Sigmoid colon (tissue), 7 donors: ENCODE results near the gene ARSD. TPM values are rescaled to one million over a fixed set of nuclear protein-coding genes. Genes with fewer than 3 reads are reported as not detected.
A peak's percentile ranks its signal among the peaks of the same experiment; 100 is the strongest.
"Not testable (repeated sequence)": the region's sequence is repeated elsewhere in the genome, so short reads cannot be mapped to it uniquely, and the experiment has no call there.

ENCODE experiments used
- DNase-seq: peaks from one replicate; pipeline ENCODE4 v3.0.0-alpha.2; 2019
- H3K27ac ChIP-seq, 4 donors: fragments of 200-600 bp; sonication (generic); one replicate each; pipeline ENCODE4 v1.5.1; 2016 to 2019; ENCODE audit warnings: mild to moderate bottlenecking in 1 of 4
- H3K27me3 ChIP-seq, 3 donors: fragments of 200-600 bp; sonication (generic); one replicate each; pipeline ENCODE4 v1.5.1; 2019; ENCODE audit warnings: mild to moderate bottlenecking in 1 of 3
- H3K36me3 ChIP-seq, 4 donors: fragments of 200-600 bp; sonication (generic); one replicate each; pipeline ENCODE4 v1.5.1; 2016 to 2019
- H3K4me1 ChIP-seq, 4 donors: fragments of 200-600 bp; sonication (generic); one replicate each; pipeline ENCODE4 v1.5.1; 2017 to 2019
- H3K4me3 ChIP-seq, 4 donors: fragments of 200-600 bp; sonication (generic); one replicate each; pipeline ENCODE4 v1.5.1; 2017 to 2019; ENCODE audit warnings: mild to moderate bottlenecking in 2 of 4, moderate library complexity in 1 of 4
- H3K9me3 ChIP-seq, 4 donors: fragments of 200-600 bp in 3 of 4; sonication (generic) in 3 of 4; one replicate each; pipeline versions ENCODE4 v1.5.1 to v1.6.1; 2013 to 2019
- EP300 ChIP-seq, 4 donors: sonication (generic); formaldehyde crosslinking; IDR thresholded peaks; one replicate each; pipeline ENCODE4 v1.6.1; 2017; ENCODE audit warnings: antibody characterized with exemption in 4 of 4
- POLR2A ChIP-seq, 2 donors: fragments of 450-650 bp; IDR thresholded peaks; one replicate each; pipeline ENCODE4 v1.6.1; 2016; ENCODE audit warnings: antibody characterized with exemption in 2 of 2, mild to moderate bottlenecking in 2 of 2, moderate library complexity in 2 of 2
- POLR2AphosphoS5 ChIP-seq, 4 donors: sonication (generic); formaldehyde crosslinking; IDR thresholded peaks; one replicate each; pipeline ENCODE4 v1.6.1; 2017; ENCODE audit warnings: antibody characterized with exemption in 4 of 4
- WGBS, 2 donors: extraction: QIAGEN DNeasy Blood & Tissue Kit; methylation state at CpG; one replicate each; pipeline ENCODE4 v1.1.7; 2013; 5-methylcytosine and 5-hydroxymethylcytosine counted together
- intact Hi-C: fragments of 100-400 bp; cut with DNase I; formaldehyde crosslinking; loops from one replicate; pipeline ENCODE4 v1.15.1; 2023
- polyA plus RNA-seq, 3 donors: library from polyadenylated mRNA; stranded (reverse); fragments of 200-250 nt; gene quantifications; one replicate each; pipeline ENCODE4 v1.2.3, GENCODE V29; 2013
- total RNA-seq, 4 donors: library from RNA; depleted of rRNA; stranded (reverse); fragments of >200 nt; gene quantifications; one replicate each; pipeline ENCODE4 v1.1.0, GENCODE V29; 2016
- TF ChIP-seq, protein P1 (sequence below), 4 experiments: fragments of 450-650 bp in 3 of 4; fragments of 200-600 bp in 1 of 4; IDR thresholded peaks; one replicate each; pipeline ENCODE4 v1.5.1; 2016 to 2019; ENCODE audit warnings: antibody characterized with exemption in 4 of 4, mild to moderate bottlenecking in 3 of 4, moderate library complexity in 2 of 4
- donor health status: healthy with polysubstance abuse.
- donor health status: Bipolar disorder and iron deficiency.
- donor health status: healthy.

The ARSD gene
- total and polyA plus RNA-seq, 7 donors, result 4.2 to 14.4 (median 10.0) TPM

DNA sequence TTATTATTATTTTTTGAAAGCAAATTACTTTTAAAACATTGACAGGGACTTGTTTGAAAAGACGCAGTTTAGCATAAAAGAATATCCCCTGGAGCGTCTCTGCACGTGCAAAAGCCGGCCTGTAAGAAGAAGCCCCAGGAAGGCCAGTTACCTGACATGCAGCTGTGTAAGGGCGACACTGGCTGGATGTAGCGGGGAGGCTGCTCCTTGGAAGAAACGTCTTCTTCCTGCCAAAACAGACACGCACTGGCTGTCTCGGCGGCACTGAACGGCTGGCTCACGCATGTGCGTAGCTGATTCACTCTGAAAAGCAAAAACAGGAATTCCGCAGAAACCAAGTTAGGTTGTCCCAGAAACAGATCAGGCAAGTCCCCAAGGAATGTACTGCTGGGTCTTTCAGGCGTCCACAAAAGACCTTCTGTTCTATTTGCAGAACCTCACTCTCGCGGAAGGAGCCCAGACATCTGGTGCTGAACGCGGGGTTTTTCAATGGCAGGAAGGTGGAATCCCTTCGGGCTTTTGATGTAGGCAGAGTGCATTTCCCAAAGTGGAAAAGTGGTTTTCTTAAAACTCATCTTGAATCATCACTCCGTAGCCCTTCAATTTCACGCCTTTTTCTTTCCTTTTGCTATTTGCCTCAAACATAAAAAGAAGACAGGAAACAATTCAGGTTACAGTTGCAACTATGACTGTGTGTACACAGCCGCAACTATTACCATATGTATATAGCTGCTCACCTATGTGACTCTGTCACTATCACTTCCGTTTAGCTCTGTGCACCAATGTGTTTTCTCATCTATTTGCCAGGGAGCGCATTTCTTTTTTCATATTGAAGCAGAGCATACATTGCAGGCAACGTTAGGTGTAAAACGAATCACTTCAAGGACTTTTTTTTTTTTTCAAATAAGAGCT lies 39.1 kb upstream of the ARSD start:
- Histone ChIP-seq H3K4me3 (peak overlapping the region in 2 of 4 donors; percentile 7 to 13), H3K9me3 (no peaks in the 10 kb centered on the region), H3K27me3 (no peaks in the 10 kb centered on the region), H3K36me3 (no peaks in the 10 kb centered on the region), H3K4me1 (no peaks in the 10 kb centered on the region), H3K27ac (no peak overlapping the region)
- 57 to 59% methylated on average over 27 of the region's 27 CpGs for WGBS, 2 donors
- DNase-seq, result no peak
- intact Hi-C loops, result no loop called here
- TF ChIP-seq EP300 (IDR thresholded peaks at IDR 0.05) (no peak), POLR2AphosphoS5 (IDR thresholded peaks at IDR 0.05) (no peak), POLR2A (IDR thresholded peaks at IDR 0.05) (no peak)

DNA sequence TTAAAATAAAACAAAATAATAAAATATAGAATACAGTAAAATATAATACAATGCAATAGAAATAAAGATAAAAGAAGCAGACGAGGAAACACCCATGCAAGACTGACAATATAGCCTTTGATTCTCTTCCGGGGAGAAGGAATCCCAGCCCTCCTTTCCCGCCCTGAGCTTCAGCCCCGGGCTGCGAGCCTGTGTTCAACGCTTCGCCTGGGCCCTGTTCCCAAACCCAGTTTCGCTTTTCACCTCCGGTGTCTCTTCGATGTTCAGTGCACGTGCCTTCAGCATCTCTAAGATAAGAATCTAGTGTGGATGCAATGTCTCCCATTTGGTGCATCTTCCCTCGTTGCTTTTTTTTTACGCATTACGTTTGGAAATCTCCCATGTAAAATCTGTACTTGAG lies 38.4 kb upstream of the ARSD start:
- no peak overlapping the region for H3K27ac ChIP-seq
- intact Hi-C loops, result no loop called here
- H3K36me3 ChIP-seq, result no peaks in the 10 kb centered on the region
- H3K4me3 ChIP-seq, result peak overlapping the region in 2 of 4 donors; percentile 7 to 13
- H3K9me3 ChIP-seq, result no peaks in the 10 kb centered on the region
- H3K4me1 ChIP-seq, result no peaks in the 10 kb centered on the region
- TF ChIP-seq, protein P1, sequence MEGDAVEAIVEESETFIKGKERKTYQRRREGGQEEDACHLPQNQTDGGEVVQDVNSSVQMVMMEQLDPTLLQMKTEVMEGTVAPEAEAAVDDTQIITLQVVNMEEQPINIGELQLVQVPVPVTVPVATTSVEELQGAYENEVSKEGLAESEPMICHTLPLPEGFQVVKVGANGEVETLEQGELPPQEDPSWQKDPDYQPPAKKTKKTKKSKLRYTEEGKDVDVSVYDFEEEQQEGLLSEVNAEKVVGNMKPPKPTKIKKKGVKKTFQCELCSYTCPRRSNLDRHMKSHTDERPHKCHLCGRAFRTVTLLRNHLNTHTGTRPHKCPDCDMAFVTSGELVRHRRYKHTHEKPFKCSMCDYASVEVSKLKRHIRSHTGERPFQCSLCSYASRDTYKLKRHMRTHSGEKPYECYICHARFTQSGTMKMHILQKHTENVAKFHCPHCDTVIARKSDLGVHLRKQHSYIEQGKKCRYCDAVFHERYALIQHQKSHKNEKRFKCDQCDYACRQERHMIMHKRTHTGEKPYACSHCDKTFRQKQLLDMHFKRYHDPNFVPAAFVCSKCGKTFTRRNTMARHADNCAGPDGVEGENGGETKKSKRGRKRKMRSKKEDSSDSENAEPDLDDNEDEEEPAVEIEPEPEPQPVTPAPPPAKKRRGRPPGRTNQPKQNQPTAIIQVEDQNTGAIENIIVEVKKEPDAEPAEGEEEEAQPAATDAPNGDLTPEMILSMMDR (IDR thresholded peaks at IDR 0.05), result no peak
- TF ChIP-seq POLR2AphosphoS5 (IDR thresholded peaks at IDR 0.05), result no peak
- TF ChIP-seq EP300 (IDR thresholded peaks at IDR 0.05), result no peak
- TF ChIP-seq POLR2A (IDR thresholded peaks at IDR 0.05), result no peak
- no peak for DNase-seq
- WGBS, 2 donors, result 46 to 77% methylated on average over 14 of the region's 14 CpGs
- H3K27me3 ChIP-seq, result no peaks in the 10 kb centered on the region

DNA sequence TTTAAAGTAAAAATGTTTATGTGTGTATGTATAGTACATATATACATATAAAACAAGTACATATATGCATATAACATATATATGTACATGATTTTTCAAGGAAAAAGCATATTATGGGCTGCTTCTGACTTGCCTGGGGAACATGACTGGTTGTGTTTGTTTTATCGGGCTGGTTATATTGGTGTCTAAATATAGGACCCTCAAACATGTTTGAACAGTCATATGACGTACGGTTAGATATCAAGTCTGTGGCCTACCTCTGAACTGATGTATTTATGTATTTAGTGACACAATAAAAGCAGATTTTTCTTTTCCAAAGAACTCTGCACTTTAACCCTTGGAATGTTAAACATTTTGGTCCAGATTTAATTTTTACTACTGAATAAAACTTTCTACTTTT lies 37.9 kb upstream of the ARSD start:
- 11 to 58% methylated on average over 3 of the region's 3 CpGs for WGBS, 2 donors
- Histone ChIP-seq H3K27ac (no peak overlapping the region), H3K36me3 (no peaks in the 10 kb centered on the region), H3K4me3 (no peak overlapping the region), H3K9me3 (no peaks in the 10 kb centered on the region), H3K27me3 (no peaks in the 10 kb centered on the region), H3K4me1 (no peaks in the 10 kb centered on the region)
- intact Hi-C loops, result no loop called here
- TF ChIP-seq, protein P1 (IDR thresholded peaks at IDR 0.05), result no peak
- TF ChIP-seq POLR2A (IDR thresholded peaks at IDR 0.05) (no peak), EP300 (IDR thresholded peaks at IDR 0.05) (no peak), POLR2AphosphoS5 (IDR thresholded peaks at IDR 0.05) (no peak)
- DNase-seq, result no peak

DNA sequence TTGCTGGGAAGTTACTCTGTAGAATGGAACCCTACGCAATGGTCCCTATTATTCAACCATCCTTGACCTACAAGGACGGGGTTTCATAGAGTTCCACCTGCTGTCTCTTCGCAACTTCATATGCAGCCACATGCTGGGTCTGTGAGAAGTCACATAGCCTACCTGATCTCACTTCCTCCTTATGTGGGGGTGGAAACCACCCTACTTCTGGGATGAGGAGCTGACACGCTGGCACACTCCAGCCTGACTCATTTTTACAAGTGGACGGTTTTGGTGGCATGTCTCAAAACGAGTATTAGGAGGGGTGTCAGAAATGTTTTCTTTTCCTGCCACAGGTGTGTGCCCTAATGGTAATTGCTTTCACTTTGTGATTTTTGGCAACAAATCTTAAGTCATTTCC lies 36.8 kb upstream of the ARSD start:
- TF ChIP-seq POLR2AphosphoS5 (IDR thresholded peaks at IDR 0.05) (no peak), EP300 (IDR thresholded peaks at IDR 0.05) (no peak), POLR2A (IDR thresholded peaks at IDR 0.05) (no peak)
- TF ChIP-seq, protein P1 (IDR thresholded peaks at IDR 0.05), result no peak
- no peak overlapping the region for H3K27ac ChIP-seq
- H3K4me3 ChIP-seq, result no peak overlapping the region
- H3K36me3 ChIP-seq, result no peaks in the 10 kb centered on the region
- no peaks in the 10 kb centered on the region for H3K4me1 ChIP-seq
- H3K9me3 ChIP-seq, result no peaks in the 10 kb centered on the region
- intact Hi-C loops, result no loop called here
- no peaks in the 10 kb centered on the region for H3K27me3 ChIP-seq
- WGBS, 2 donors, result 54 to 71% methylated on average over 6 of the region's 6 CpGs
- DNase-seq, result no peak

DNA sequence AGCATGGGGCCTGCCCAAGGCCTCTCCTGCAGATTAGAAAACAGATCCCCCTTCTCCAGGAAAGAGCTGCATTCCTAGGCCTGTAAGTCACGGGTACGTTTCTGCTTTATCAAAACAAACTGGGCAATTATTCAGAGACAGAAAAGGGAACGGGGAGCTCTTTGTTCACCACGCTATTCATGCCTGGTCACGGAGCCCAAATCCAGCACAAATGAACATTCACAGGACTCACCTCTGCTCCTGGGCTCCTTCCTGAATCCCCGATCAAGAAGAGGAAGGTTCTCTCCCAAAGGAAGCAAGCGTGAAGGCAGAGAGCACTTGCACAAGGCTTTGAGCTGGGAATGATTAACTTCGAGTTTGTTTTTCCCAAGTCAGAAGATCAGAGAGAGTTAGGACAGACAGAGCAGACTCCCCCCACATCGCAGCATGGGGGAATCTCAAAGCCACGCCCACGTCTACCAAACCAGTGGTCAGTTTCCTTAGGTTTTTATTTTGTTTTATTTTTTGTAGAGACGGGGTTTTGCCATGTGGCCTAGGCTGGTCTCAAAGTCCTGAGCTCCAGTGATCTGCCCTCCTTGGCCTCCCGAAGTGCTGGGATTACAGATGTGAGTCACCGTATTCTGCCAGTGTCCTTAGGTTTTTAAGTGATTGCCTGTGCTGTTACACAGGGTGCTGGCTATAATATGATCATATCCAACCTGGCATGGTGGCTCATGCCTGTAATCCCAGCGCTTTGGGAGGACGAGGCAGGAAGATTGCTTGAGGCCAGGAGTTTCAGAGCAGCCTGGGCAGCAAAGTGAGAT lies 35.1 kb upstream of the ARSD start:
- H3K4me3 ChIP-seq, DNase-seq, H3K27ac ChIP-seq, H3K36me3 ChIP-seq, H3K27me3 ChIP-seq, intact Hi-C loops, H3K9me3 ChIP-seq, H3K4me1 ChIP-seq: not testable (repeated sequence)
- WGBS, 2 donors, result 18 to 60% methylated on average over 14 to 16 of the region's 16 CpGs

DNA sequence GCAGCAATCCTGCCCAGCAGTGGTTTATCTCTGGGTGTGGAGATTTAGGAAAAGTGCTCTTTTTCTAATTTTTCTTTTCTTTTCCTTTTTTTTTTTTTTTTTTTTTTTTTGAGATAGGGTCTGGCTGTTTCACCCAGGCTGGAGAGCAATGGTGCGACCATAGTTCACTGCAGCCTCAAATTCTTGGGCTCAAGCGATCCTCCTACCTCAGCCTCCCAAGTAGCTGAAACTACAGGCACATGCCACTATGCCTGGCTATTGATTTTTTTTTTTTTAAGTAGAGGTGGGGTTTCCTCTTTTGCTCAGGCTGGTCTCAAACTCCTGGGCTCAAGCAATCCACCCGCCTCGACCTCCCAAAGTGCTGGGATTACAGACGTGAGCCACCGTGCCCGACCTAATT lies 34.3 kb upstream of the ARSD start:
- intact Hi-C loops, H3K27ac ChIP-seq: not testable (repeated sequence)

More for the DNA sequence above, 34.3 kb upstream of the ARSD start:
- not testable (repeated sequence) for H3K36me3 ChIP-seq, H3K4me1 ChIP-seq, DNase-seq, H3K27me3 ChIP-seq, H3K9me3 ChIP-seq, H3K4me3 ChIP-seq
- WGBS, 2 donors, result 23 to 75% methylated on average over 7 of the region's 7 CpGs
